Activated naive CD4-positive, alpha-beta T cell (primary cell): ENCODE data around the gene PPP4R3A.
"Not testable (repeated sequence)": the region's sequence is repeated elsewhere in the genome, so short reads cannot be mapped to it uniquely, and the experiment has no call there.

Experiments
- DNase-seq, 4 experiments: peaks; one replicate each; lab custom pipeline; 2025; lab: John Stamatoyannopoulos, UW

Gene PPP4R3A

GRCh38 chr14:91409240-91409639 is 100.9 kb downstream of the PPP4R3A start:
- not testable (repeated sequence) for DNase-seq
